H9 (cell line): ENCODE data around the gene LDHAL6B. TPM values are rescaled to one million over a fixed set of nuclear protein-coding genes. Genes with fewer than 3 reads are reported as not detected.

Experiments used
- DNase-seq: peaks from one replicate; pipeline ENCODE4 v3.0.0-alpha.2; 2017
- H2AFZ ChIP-seq: one replicate; pipeline ENCODE4 v1.6.1; 2013; ENCODE audit warnings: mild to moderate bottlenecking, low read length, control low read depth, moderate library complexity
- H2AK5ac ChIP-seq: 2 replicates; pipeline ENCODE4 v1.6.1; 2013; ENCODE audit warnings: low read length, control low read depth, mixed read lengths; ENCODE audit not compliant: insufficient read length
- H2BK120ac ChIP-seq: one replicate; pipeline ENCODE4 v1.6.1; 2013; ENCODE audit warnings: low read depth, mild to moderate bottlenecking, low read length, control low read depth, inconsistent platforms; ENCODE audit not compliant: poor library complexity, severe bottlenecking
- H2BK12ac ChIP-seq: 2 replicates; pipeline ENCODE4 v1.6.1; 2013; ENCODE audit warnings: low read length, control low read depth, mixed read lengths, low read depth; ENCODE audit not compliant: insufficient read length
- H2BK15ac ChIP-seq: 2 replicates; pipeline ENCODE4 v1.6.1; 2013; ENCODE audit warnings: low read depth, low read length, control low read depth
- H2BK20ac ChIP-seq: one replicate; pipeline ENCODE4 v1.6.1; 2013; ENCODE audit warnings: low read depth, mild to moderate bottlenecking, low read length, control low read depth, inconsistent platforms; ENCODE audit not compliant: poor library complexity, severe bottlenecking
- H2BK5ac ChIP-seq: 2 replicates; pipeline ENCODE4 v1.6.1; 2013; ENCODE audit warnings: low read length, control low read depth, mixed read lengths; ENCODE audit not compliant: insufficient read length
- H3K14ac ChIP-seq: 2 replicates; pipeline ENCODE4 v1.6.1; 2013; ENCODE audit warnings: low read length, control low read depth; ENCODE audit not compliant: insufficient read depth
- H3K18ac ChIP-seq: 2 replicates; pipeline ENCODE4 v1.6.1; 2013; ENCODE audit warnings: low read depth, mild to moderate bottlenecking, mixed read lengths, low read length, control low read depth; ENCODE audit not compliant: insufficient read length
- H3K23ac ChIP-seq: 2 replicates; pipeline ENCODE4 v1.6.1; 2013; ENCODE audit warnings: low read length, control low read depth, mixed read lengths, low read depth; ENCODE audit not compliant: insufficient read length
- H3K23me2 ChIP-seq: 2 replicates; pipeline ENCODE4 v1.6.1; 2013; ENCODE audit warnings: low read depth, mild to moderate bottlenecking, mixed read lengths, low read length, control low read depth; ENCODE audit not compliant: insufficient read length, poor library complexity, severe bottlenecking
- H3K27ac ChIP-seq: 2 replicates; pipeline ENCODE4 v1.5.1; 2013; ENCODE audit warnings: low read length, control low read depth, mixed read lengths, low read depth; ENCODE audit not compliant: insufficient read length
- H3K27me3 ChIP-seq: 2 replicates; pipeline ENCODE4 v1.6.1; 2013; ENCODE audit warnings: low read length, control low read depth, inconsistent platforms; ENCODE audit not compliant: insufficient read depth
- H3K4ac ChIP-seq: 2 replicates; pipeline ENCODE4 v1.6.1; 2013; ENCODE audit warnings: low read depth, mild to moderate bottlenecking, control low read depth, inconsistent platforms, low read length, moderate library complexity
- H3K4me1 ChIP-seq: 2 replicates; pipeline ENCODE4 v1.6.1; 2013; ENCODE audit warnings: low read length, control low read depth, inconsistent platforms; ENCODE audit not compliant: insufficient read depth
- H3K4me2 ChIP-seq: 2 replicates; pipeline ENCODE4 v1.6.1; 2013; ENCODE audit warnings: low read length, control low read depth, mixed read lengths; ENCODE audit not compliant: insufficient read length, insufficient read depth
- H3K56ac ChIP-seq: 2 replicates; pipeline ENCODE4 v1.6.1; 2013; ENCODE audit warnings: low read depth, mild to moderate bottlenecking, mixed read lengths, low read length, control low read depth; ENCODE audit not compliant: insufficient read length
- H3K79me1 ChIP-seq: 2 replicates; pipeline ENCODE4 v1.6.1; 2013; ENCODE audit warnings: low read depth, mild to moderate bottlenecking, moderate library complexity, low read length, control low read depth, inconsistent platforms; ENCODE audit not compliant: insufficient read depth, poor library complexity, severe bottlenecking
- H3K79me2 ChIP-seq: 2 replicates; pipeline ENCODE4 v1.6.1; 2013; ENCODE audit warnings: low read length, control low read depth, inconsistent platforms; ENCODE audit not compliant: insufficient read depth
- H3K9ac ChIP-seq: 2 replicates; pipeline ENCODE4 v1.6.1; 2013; ENCODE audit warnings: low read length, control low read depth, mixed read lengths; ENCODE audit not compliant: insufficient read length; ENCODE audit errors: extremely low read depth
- H3K9me3 ChIP-seq: one replicate; pipeline ENCODE4 v1.6.1; 2013; ENCODE audit warnings: low read depth, low read length, inconsistent platforms; ENCODE audit not compliant: control insufficient read depth
- H3T11ph ChIP-seq: one replicate; pipeline ENCODE4 v1.6.1; 2013; ENCODE audit warnings: mild to moderate bottlenecking, low read length, control low read depth, inconsistent platforms
- H4K20me1 ChIP-seq: one replicate; pipeline ENCODE4 v1.6.1; 2013; ENCODE audit not compliant: control insufficient read depth, insufficient read length, insufficient read depth
- H4K5ac ChIP-seq: 2 replicates; pipeline ENCODE4 v1.6.1; 2013; ENCODE audit warnings: low read depth, mild to moderate bottlenecking, mixed read lengths, low read length, control low read depth; ENCODE audit not compliant: insufficient read length
- H4K8ac ChIP-seq: replicated peaks from 2 replicates; pipeline ENCODE4 v1.6.1; 2013; ENCODE audit warnings: low read length, control low read depth, mixed read lengths, low read depth; ENCODE audit not compliant: insufficient read length
- H4K91ac ChIP-seq: 2 replicates; pipeline ENCODE4 v1.6.1; 2013; ENCODE audit warnings: low read depth, mild to moderate bottlenecking, moderate library complexity, mixed read lengths, low read length, control low read depth; ENCODE audit not compliant: insufficient read length
- H3K27ac Mint-ChIP-seq, 3 experiments: 2 replicates in 2 of 3; 3 replicates in 1 of 3; pipeline ENCODE4 v1.8.0; 2020 to 2021; ENCODE audit warnings: mixed read lengths in 3 of 3, mild to moderate bottlenecking in 1 of 3, moderate library complexity in 1 of 3
- H3K27me3 Mint-ChIP-seq: 2 replicates; pipeline ENCODE4 v1.8.0; 2021; ENCODE audit warnings: low read depth, mild to moderate bottlenecking, moderate library complexity, mixed read lengths
- H3K36me3 Mint-ChIP-seq, 3 experiments: 2 replicates in 2 of 3; 3 replicates in 1 of 3; pipeline ENCODE4 v1.8.0; 2020 to 2021; ENCODE audit warnings: low read depth in 3 of 3, mixed read lengths in 3 of 3; ENCODE audit not compliant: insufficient read depth in 1 of 3
- H3K4me1 Mint-ChIP-seq, 2 experiments: 2 replicates each; pipeline ENCODE4 v1.8.0; 2020; ENCODE audit warnings: mixed read lengths in 2 of 2
- H3K4me3 Mint-ChIP-seq, 2 experiments: 2 replicates in 1 of 2; 3 replicates in 1 of 2; pipeline ENCODE4 v1.8.0; 2020 to 2021; ENCODE audit warnings: mild to moderate bottlenecking in 2 of 2, mixed read lengths in 2 of 2, moderate library complexity in 1 of 2
- H3K9me3 Mint-ChIP-seq, 2 experiments: 2 replicates in 1 of 2; 3 replicates in 1 of 2; pipeline ENCODE4 v1.8.0; 2020; ENCODE audit warnings: mild to moderate bottlenecking in 2 of 2, mixed read lengths in 2 of 2, moderate library complexity in 1 of 2
- CTCF ChIP-seq: fragments of 200-600 bp; sonication (generic); conservative IDR thresholded peaks from 3 replicates; pipeline ENCODE4 v1.8.0; 2021; ENCODE audit warnings: antibody characterized with exemption, mild to moderate bottlenecking
- WGBS: extraction: QIAGEN DNeasy Blood & Tissue Kit; methylation state at CpG from one replicate; pipeline ENCODE4 v1.1.7; 2013; ENCODE audit warnings: missing lambda C conversion rate, low lambda C conversion rate, mixed read lengths; ENCODE audit not compliant: insufficient read length; ENCODE audit errors: extremely low coverage; 5-methylcytosine and 5-hydroxymethylcytosine counted together
- total RNA-seq: library from RNA; stranded (reverse); gene quantifications from 2 replicates; pipeline ENCODE4 v1.2.1, GENCODE V29; 2021

LDHAL6B gene
- total RNA-seq, 1 experiment from 2014 or later, result not detected

- Histone ChIP-seq H2BK120ac (no peak overlapping the region), H3K18ac (no peak overlapping the region), H2BK5ac (no peak overlapping the region), H3K14ac (no peak overlapping the region), H3T11ph (no peak overlapping the region), H3K4me1 (0 out of 2 replicates have a peak, but pooled peaks cover 2% of the 10 kb centered on the region), H2BK15ac (no peak overlapping the region), H3K23me2 (no peaks in the 10 kb centered on the region), H2BK12ac (no peak overlapping the region), H3K4ac (no peak overlapping the region), H3K23ac (no peak overlapping the region), H2BK20ac (no peak overlapping the region), H4K20me1 (no peaks in the 10 kb centered on the region), H4K91ac (no peak overlapping the region), H3K27ac (no peak overlapping the region), H3K9ac (no peak overlapping the region), H3K79me1 (no peaks in the 10 kb centered on the region), H4K5ac (no peak overlapping the region), H2AFZ (no peak overlapping the region), H2AK5ac (no peak overlapping the region), H3K79me2 (no peaks in the 10 kb centered on the region), H3K4me2 (no peak overlapping the region), H3K56ac (no peak overlapping the region), H3K9me3 (no peaks in the 10 kb centered on the region), H4K8ac (no peak overlapping the region), H3K27me3 (no peaks in the 10 kb centered on the region)
- Mint-ChIP-seq H3K27ac (no peak overlapping the region), H3K4me1 (peaks cover 9% of the 10 kb centered on the region in 2 experiments; a peak in 3 of 4 replicates), H3K36me3 (peaks cover 7 to 76% (median 41%) of the 10 kb centered on the region in 3 experiments; a peak in 6 of 7 replicates), H3K9me3 (no peaks in the 10 kb centered on the region), H3K27me3 (no peaks in the 10 kb centered on the region), H3K4me3 (no peak overlapping the region)
- DNase-seq, result no peak
- TF ChIP-seq CTCF, result no peak
- no CpG with 5 or more reads among the region's 5 CpGs for WGBS
These were observed 33.4 kb upstream of the LDHAL6B start for GRCh38 chr15:59173194-59173593.
